HK-2 (cell line): ENCODE data around the gene HLA-DRA.

Source experiments
- DNase-seq: peaks from one replicate; pipeline ENCODE4 v3.0.0-alpha.2; 2018; ENCODE audit not compliant: unreplicated experiment

Gene HLA-DRA

DNA sequence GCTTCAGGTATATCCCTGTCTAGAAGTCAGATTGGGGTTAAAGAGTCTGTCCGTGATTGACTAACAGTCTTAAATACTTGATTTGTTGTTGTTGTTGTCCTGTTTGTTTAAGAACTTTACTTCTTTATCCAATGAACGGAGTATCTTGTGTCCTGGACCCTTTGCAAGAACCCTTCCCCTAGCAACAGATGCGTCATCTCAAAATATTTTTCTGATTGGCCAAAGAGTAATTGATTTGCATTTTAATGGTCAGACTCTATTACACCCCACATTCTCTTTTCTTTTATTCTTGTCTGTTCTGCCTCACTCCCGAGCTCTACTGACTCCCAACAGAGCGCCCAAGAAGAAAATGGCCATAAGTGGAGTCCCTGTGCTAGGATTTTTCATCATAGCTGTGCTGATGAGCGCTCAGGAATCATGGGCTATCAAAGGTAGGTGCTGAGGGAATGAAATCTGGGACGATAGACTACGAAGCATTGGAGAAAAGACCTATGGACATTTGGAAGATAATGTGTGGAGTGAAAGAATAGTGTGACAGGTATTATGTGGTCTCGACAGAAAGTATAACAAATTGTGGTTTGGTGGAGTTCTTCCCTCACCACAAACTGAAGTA lies at the start of gene HLA-DRA:
TSS of gene HLA-DRA (plus strand) at position 286 of the 613 bp plus-strand sequence. CDS start at position 350, 64 bp downstream.
- DNase-seq, result no peak

DNA sequence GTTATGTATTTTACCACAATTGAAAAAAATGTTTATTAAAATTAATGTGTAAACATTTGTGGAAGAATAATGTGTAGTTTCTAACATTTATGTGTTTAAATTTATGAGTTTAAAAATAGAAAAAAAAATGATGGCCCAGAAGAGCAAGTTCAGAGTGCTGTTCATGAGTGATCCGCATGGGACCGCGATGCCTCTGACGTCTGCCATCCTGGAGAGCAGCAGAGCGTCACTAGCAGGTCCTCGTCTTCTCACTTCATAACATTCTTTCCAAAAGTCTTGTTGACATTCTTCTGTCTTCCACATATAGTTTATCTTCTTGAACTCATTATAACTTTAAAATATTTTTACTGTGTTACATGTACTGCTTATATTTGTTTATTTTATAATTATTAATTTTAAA lies 48.2 kb upstream of the HLA-DRA start:
- no peak for DNase-seq

DNA sequence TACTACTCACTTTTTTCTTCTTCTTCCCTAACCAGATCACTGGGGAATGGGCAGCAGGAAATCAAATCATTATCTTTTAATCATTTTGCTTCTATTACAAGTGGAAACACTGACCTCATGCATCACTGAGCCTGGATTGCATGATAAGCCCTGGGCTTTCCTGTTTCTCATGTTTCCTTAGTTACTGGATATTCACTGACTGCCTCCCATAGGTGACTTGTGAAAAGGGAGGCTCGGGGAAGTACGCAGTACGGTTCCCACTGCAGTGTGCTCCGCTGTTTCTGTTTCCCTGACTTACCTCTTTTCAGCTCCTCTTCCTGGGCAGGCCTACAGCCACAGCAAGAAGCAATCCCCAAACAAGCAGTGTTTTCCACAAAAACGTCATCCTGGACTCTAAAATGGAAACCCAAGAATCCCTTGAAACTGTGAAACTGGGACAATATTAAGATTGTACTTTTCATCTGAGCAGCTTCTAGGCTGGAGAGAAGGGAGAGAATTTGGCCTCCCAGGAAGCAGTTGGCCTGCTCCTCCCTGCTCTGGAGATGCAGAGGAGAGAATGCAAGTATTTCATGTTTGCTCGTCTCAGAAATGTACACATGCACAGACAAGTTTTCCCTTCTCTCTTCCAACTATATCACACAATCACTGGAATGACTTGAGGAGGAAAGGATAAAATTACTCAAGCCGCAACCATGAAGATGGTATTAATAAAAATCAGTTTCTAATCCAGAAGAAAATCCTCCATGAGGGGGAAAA lies 45.8 kb upstream of the HLA-DRA start:
- DNase-seq, result no peak

GRCh38 chr6:32396028-32396427 lies 43.7 kb upstream of the HLA-DRA start:
- DNase-seq, result no peak

DNA sequence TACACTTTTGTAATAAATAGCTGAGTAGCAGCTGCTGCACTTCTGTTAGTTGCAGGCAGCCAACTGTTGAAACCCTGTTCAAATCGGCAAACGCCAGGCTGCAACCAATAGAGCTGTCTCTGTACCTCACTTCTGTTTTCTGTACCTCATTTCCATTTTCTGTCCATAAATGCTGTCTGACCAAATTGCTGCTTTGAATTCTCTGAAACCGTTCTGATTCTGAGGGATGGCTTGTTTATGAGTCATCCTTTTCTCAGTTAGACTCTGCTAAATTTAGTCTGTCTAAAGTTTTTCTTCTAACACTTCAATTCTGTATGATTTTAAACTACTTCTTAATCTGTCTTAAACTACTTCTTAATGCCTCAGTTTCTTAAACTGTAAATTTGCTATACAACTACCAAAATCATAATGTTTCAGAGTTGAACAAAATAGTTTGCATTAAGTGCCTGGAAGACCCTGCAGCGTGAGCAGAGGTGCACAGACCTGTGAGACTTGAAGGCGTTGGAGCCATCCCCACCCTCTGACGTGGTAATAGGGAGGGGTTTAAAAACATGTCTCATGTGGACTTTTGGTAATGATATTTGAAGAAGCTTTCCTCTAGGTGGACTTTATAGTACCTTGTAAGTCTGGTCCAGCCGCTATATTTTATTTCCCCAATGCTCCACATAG lies 42.3 kb upstream of the HLA-DRA start:
- DNase-seq, result no peak

- no peak for DNase-seq
These were observed 38.3 kb upstream of the HLA-DRA start for GRCh38 chr6:32401284-32401963.

- DNase-seq, result no peak
These were observed 36.9 kb upstream of the HLA-DRA start for GRCh38 chr6:32402812-32403211.

DNA sequence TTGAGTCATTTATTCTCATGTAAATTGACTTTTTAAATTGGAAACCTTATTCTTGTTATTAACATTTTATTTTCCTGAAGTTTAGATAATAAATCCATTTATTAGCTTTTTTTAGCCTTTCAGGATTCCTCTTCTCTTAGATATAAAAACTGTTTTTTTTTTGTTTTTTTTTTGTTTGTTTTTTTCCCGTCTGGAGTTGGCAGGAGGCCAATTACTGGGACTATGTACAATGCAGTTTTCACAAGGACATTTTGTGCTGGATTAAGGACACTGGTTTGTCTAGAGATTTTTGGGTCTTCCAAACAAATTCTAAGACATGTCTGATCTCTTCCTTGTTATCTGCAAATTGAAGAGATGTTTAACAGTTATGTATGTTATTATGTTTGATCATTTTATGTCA lies 34.0 kb upstream of the HLA-DRA start:
- DNase-seq, result no peak

GRCh38 chr6:32406197-32406596 lies 33.5 kb upstream of the HLA-DRA start:
- DNase-seq, result no peak

GRCh38 chr6:32406857-32407256 lies 32.8 kb upstream of the HLA-DRA start, which contains the start of gene BTNL2:
BTNL2 (minus strand) TSS chr6:32407181; CDS start chr6:32407123, 58 bp downstream.
- DNase-seq, result no peak

DNA sequence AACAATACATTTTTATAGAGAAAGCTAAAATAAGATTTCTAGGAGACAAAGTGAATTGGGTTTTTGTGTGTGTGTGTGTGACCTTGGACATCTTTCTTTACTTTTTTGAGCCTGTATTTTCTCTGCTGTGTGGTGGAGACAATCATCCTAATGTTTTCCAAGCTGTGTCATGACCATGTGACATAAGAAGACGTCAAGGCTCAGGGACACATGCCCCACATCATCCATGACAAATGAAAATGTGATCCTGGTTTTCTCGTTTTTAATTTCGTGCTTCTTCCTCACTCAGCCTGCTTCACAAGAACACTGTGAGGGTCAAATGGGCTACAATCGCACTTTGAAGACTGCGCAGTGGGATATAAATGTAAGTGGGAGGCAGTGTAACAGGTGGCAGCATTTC lies 28.8 kb upstream of the HLA-DRA start:
- DNase-seq, result no peak

- DNase-seq, result no peak
These were observed 27.9 kb upstream of the HLA-DRA start for GRCh38 chr6:32411566-32412327.

- peak; percentile 81 for DNase-seq
These were observed 26.1 kb upstream of the HLA-DRA start for GRCh38 chr6:32413427-32414047.

GRCh38 chr6:32415521-32416019 lies 24.1 kb upstream of the HLA-DRA start:
- peak; percentile 59 for DNase-seq

GRCh38 chr6:32416036-32416435 lies 23.7 kb upstream of the HLA-DRA start:
- no peak for DNase-seq

GRCh38 chr6:32424589-32425300 lies 14.9 kb upstream of the HLA-DRA start:
- DNase-seq, result no peak

GRCh38 chr6:32426338-32426737 lies 13.3 kb upstream of the HLA-DRA start:
- no peak for DNase-seq

GRCh38 chr6:32427218-32427617 lies 12.5 kb upstream of the HLA-DRA start:
- DNase-seq, result no peak

- DNase-seq, result no peak
These were observed 11.7 kb upstream of the HLA-DRA start for GRCh38 chr6:32427934-32428474.

DNA sequence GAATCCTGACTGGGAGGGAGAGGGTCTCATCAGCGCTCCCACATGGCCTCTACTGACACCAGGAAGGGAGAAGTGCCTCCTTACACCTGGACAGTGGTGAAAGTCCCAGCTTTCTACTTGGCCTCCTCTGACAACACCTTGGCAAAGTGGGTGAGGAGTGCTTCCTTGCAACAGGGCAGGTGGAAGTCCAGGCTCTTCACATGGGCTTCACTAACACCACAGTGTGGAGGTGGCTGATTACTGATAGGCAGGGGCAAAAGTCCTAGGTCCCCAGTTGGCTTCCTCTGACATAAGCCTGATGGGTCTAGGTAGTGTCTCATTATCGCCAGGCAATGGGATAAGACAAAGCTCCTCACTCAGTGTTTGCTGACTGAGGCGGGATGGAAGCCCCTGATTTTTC lies 9.5 kb upstream of the HLA-DRA start:
- no peak for DNase-seq
